Activated CD4-positive, alpha-beta T cell treated with anti-CD3 and anti-CD28 coated beads, Interleukin-2, amount 50 U/mL, for 4 hours (primary cell): ENCODE data around the gene CCDC13.

Experiments
- DNase-seq, 2 experiments: peaks; one replicate each; pipeline ENCODE4 v3.0.0-alpha.2; 2020

Gene CCDC13

DNA sequence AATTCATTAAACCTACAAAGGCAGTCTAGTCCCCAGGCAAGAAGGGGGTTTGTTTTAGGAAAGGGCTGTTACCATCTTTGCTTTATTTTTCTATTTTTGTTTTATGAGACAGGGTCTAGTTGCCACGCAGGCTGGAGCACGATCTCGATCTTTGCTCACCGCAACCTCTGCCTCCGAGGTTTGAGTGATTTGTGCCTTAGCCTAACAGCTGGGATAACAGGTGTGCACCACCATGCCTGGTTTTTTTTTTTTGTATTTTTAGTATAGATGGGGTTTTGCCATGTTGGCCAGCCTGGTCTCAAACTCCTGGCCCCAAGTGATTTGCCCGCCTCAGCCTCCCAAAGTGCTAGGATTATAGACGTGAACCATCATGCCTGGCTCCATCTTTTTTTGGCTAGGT is 26.3 kb upstream of the CCDC13 start:
- no peak for DNase-seq

DNA sequence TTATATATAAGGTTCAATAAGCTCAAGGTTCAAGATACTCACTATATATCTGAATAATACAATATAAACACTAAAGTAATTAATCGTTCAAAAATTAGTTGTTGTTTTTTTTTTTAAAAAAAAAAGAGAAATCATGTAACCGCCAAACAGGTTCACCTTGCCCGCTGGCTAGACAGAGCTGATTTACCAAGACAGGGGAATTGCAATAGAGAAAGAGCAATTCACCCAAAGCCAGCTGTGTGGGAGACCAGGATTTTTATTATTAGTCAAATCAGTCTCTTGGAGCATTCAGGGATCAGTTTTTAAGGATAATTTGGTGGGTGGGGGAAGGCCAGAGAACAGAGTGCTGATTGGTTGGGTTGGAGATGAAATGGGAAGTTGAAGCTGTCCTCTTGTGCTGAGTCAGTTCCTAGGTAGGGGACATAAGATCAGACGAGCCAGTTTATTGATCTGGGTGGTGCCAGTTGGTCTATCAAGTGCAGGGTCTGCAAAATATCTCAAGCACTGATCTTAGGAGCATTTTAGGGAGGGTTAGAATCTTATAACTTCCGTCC is 23.4 kb upstream of the CCDC13 start:
- no peak for DNase-seq

DNA sequence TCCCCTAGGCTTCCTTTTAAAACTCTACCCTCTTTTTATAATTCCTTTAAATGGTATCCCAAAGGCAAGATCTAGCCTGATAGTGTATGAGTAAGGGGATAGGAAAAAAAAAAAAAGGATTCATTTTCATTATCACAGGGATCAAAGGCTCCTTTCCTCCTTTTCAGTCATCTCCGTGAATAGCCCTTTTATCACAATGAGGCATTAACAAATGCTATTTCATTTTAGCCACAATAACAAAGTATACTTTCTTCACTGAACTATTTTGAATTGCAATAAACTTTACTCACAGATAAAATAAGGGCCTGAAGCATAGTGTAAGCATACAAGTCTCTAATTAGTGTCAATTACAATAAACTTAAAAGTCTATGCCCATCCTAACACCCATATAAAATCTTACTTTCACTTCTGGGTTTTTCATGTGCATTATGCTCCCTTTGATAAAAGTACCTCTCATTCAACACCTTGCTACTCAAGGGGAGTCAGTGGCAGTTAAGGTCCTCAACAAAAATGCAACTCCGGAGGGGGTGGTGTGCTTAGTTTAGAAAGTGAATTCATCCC is 22.6 kb upstream of the CCDC13 start:
- DNase-seq, result no peak

GRCh38 chr3:42790714-42791229 is 17.7 kb upstream of the CCDC13 start:
- no peak for DNase-seq

- DNase-seq, result no peak
These were observed 13.6 kb upstream of the CCDC13 start for GRCh38 chr3:42786631-42787030.

DNA sequence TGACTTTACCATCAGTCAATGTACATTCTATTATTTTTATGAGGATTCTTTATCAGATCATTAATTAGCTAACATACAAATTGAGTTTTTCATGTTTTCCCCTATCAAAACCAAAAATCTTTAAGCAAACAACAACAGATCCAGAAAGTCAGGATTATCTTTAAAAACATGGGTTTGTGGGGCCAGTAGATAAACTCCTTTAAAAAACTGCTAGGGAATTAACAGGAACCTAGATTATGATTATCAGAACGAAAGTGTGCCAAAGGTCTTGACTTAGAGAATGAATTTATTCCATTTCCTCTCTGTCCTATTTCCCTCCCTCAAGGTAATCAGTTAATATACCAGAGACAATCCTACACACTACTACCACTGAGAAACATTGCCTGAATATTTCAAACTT is 13.2 kb upstream of the CCDC13 start:
- no peak for DNase-seq

DNA sequence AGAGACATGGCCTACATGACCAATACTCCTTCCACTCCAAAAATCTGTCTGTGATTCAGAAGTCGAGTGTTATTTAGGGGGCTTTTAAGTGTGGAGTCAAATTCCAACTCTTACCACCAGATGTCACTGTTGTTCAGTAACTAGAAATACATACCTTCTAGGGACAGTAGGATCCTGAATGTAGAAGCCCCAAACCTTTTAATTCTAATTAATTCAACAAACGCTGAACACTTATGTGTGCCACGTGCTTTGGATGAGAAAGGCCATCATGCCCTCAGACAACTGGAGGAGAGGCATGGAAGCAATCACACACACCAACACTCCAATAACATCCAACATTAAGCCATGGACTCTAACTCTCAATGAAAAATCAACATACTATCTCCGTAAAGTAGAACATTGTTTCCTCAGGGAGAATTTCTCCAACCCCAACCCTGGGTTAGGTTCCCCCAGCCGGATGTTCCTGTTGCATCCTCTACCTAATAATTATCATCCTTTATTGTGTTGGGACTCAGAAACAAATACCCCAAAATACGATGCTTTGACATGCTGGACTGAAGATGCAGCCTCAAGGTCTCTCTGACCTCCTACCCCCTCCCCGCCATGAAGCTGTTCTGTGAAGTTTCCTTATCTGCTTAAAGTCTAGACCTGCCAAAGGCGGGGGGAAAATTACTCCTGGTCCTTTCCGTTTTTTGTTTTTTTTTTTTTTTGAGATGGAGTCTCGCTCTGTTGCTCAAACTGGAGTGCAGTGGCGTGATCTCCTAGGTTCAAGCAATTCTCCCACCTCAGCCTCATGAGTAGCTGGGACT is 8.0 kb upstream of the CCDC13 start:
- no peak for DNase-seq

DNA sequence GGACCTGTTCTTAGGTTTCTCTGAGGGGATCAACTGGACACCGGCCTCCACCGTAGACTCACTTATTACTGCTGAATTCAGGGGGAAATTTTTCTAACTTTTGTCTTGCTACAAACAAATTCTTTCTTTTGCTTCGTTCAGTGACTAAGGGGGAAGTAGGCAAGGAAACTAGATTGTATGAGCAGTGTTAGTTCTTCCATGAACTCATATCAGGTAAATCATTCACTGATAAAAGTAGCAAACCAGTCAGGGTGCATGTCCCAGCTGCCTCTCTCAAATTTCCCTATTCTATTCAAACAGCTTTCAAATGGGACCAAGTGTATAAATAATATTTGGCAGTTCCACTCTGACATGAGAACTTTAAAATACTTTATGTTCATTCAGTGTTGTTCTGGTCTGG is 7.3 kb upstream of the CCDC13 start:
- DNase-seq, result no peak

DNA sequence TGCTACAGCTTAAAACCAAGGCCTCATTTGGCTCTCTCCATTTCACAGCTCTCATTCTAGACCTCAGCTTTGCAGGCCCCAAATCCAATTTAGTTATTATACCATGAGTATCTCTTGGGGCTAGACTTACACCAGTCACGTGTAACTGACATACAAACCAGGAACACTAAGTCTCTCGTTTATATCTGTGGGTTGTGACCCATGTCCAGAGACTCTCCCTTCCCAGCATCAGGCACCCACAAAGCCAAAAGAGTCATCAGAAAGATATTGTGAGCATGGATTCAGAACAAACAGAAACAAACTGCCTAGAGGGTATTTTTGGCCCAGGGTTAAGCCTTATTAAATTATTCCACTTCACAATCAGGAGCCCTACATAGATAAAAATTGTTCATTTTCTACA is 5.6 kb upstream of the CCDC13 start:
- DNase-seq, result no peak

- DNase-seq, result no peak
These were observed 327 bp upstream of the CCDC13 start for GRCh38 chr3:42773409-42773751.

GRCh38 chr3:42771271-42771670 is 1.8 kb downstream of the CCDC13 start:
- no peak for DNase-seq

DNA sequence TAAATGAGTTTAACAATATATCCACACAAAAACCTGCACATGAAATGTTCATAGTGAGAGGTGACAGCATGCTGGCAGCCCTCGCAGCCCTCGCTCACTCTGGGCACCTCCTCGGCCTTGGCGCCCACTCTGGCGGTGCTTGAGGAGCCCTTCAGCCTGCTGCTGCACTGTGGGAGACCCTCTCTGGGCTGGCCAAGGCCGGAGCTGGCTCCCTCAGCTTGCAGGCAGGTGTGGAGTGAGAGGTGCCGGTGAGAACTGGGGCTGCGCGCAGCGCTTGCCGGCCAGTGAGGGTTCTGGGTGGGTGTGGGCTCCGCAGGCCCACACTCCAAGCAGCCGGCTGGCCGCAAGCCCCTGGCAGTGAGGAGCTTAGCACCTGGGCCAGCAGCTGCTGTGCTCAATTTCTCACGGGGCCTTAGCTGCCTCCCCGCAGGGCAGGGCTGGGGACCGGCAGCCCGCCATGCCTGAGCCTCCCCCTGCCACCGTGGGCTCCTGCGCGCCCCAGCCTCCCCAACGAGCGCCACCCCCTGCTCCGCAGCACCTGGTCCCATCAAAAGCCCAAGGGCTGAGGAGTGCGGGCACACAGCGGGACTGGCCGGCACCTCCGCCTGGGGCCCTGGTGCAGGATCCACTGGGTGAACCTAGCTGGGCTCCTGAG is 3.4 kb downstream of the CCDC13 start:
- no peak for DNase-seq

DNA sequence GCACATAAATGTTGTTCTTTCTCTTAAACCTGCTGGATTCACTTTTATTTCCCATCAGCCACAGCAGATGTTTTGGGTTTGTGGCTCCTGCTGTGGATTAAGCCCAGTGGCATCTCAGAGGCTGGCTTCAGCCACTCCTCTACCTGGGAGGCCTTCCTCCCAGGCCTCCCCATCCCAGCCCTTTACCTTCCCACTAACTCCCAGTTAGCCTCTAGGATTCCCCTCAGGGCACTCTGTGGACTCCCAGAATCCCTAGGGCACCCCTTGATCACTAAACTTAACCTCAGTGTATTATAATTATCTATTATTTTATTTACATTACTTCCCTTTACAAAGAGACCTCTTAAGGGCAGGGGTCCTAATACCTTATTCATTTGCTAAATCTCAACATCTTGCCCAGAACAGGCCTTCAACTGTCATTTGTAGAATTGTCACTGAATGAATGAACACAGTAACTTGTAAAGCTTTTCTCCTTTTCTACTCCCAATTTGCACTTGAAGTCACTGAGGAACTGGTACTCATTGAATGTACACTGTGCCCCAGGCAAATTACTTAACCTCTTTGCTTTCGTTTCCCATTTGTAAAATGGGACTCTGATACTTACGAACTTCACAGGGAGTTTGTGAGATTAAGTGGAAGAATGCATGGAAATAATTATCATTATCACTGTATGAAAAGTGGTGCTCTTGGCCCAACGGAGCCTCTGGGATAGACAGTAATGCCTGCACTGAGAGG is 8.3 kb downstream of the CCDC13 start:
- DNase-seq, result no peak

DNA sequence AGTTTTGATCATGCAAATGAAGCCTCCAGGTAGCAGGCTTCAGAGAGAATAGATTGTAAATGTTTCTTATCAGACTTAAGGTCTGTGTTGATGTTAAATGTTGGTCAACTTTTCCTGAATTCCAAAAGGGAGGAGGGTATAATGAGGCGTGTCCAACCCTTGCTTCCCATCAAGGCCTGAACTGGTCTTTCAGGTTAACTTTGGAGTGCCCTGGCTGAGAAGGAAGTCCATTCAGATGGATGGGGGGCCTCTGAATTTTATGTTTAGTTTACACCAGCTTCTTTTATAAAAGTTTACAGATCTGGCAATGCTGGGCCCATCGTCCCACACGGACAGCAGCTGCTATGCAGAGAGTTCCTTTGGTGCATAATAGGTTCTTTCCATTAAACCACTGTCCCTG is 8.9 kb downstream of the CCDC13 start:
- DNase-seq, result no peak

GRCh38 chr3:42763021-42763420 is 10.0 kb downstream of the CCDC13 start:
- DNase-seq, result no peak

- no peak for DNase-seq
These were observed 10.9 kb downstream of the CCDC13 start for GRCh38 chr3:42762046-42762724.

- no peak for DNase-seq
These were observed 14.9 kb downstream of the CCDC13 start for GRCh38 chr3:42758126-42758525.

- no peak for DNase-seq
These were observed 16.3 kb downstream of the CCDC13 start for GRCh38 chr3:42756681-42757213.

DNA sequence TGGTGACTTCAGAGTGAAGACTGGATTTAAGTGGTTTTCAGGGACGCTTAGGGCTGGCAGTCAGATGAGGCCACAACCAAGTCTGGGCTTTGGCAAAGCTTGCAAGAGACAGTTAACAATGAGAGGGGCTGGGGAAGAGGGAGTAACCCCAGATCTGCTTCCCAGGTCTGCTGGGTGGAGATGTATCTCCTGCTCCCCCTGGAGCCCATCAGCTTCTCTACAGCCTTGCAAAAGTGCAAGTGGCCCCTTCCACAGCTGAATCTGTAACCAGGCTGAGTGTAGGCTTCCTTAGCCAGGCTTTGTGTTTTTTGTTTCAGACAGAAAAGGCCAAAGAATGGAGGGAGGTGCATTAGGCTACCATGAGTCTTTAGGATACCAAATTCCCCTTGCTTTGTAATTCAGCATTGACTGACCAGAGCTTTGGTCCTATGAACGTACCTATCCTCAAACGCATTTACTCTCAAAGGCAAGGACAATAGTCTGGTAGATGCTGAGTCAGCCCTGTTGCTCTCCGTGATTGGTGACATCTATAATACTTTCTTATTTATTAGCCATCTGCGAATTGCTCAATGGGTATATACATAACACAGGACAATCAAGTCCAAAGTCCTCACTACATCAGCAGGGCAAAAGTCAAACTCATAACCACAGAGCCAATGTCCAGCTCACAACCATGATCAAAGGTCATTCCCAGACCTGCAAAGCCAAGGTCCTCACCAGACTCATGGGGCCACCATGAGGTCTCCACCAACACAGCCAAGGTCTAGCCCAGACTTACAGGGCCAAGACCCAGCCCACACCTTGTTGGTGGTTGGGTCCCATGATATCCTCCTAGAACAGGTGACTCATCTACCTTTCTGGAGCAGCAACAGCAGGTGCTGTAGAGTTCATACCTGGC is 17.1 kb downstream of the CCDC13 start:
- DNase-seq, result no peak

DNA sequence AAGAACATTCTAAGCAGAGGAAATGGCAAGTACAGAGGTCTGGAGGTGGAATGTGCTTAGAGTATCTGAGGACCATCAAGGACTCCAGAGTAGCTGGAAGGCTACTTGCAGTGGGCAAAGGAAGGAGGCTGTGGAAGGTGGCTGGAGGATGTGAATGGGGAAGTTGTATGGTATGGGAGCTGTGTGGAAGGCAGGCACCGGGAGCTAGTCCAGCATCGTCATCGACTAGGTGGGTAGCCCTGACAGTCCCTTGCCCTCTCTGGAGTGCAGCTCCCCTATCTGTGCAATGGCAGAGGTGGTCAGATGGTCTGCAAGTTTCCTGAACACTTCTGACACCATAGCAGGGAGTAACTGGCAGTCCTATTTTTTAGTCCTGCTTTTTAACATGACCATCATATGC is 19.3 kb downstream of the CCDC13 start:
- DNase-seq, result no peak

DNA sequence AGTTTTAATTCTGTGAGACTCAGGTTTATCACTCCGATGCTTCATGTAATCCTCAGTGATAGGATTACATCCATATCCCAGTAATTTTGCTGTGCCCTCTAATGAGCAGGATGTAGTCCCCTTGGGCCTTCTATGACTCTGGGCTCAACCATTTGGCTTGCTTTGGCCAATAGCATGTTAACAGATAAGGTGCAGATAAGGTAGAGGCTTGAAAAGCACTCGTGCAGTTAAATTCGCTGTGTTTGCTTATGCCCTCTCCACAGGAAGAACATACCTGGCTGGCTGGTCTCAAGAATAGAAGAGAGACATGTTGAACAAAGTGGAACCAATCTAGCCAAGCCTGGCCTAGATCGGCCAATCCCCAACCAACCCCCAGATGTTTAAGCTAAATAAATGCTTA is 20.1 kb downstream of the CCDC13 start:
- DNase-seq, result no peak
